Measurements from ENCODE around the gene NUSAP1. TPM values are rescaled to one million over a fixed set of nuclear protein-coding genes. Genes with fewer than 3 reads are reported as not detected.
"Not testable (repeated sequence)": the region's sequence is repeated elsewhere in the genome, so short reads cannot be mapped to it uniquely, and the experiment has no call there.

The NUSAP1 gene
- total RNA-seq, 1 donor from 2014 or later, result 92.3 TPM

- DNase-seq (ENCODE audit: low read depth, low spot score), result no peak
These were observed 413 bp downstream of the NUSAP1 start for GRCh38 chr15:41333026-41333562.

DNA sequence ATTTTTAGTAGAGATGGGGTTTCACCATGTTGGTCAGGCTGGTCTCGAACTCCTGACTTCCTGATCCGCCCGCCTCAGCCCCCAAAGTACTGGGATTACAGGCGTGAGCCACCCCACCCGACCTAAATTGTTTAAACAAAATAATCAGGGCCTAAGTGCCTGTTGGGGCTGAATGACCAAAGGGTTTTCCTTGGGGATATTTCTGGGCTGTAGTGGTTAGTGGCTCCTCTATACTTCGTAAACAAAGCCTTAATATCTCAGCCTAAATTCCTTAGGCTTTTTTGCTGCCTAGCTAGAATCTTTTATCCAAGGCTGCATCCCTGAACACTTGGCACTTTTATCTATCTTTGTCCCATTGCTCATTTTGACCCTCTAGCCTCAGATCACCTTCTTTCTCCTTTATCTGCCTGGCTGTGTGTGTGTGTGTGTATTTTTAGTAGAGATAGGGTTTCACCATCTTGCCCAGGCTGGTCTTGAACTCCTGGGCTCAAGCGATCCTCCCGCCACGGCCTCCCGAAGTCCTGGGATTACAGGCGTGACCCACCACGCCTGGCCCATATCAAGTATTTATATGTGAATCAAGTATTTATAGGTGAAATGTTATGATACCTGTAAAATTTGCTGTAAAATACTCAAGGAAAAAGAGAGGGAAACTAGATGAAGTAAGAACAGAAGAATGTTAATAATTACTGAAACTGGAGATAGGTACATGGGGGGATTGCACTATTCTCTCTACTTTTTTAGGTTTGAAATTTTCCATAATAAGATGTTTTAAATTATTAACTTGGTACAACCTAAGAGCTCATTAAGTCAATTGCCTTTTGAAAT is 1.8 kb downstream of the NUSAP1 start:
- DNase-seq (ENCODE audit: low read depth, low spot score), result no peak

GRCh38 chr15:41336549-41336948 is 3.9 kb downstream of the NUSAP1 start:
- DNase-seq (ENCODE audit: low read depth, low spot score), result no peak

- no peak for DNase-seq (ENCODE audit: low read depth, low spot score)
These were observed 4.4 kb downstream of the NUSAP1 start for GRCh38 chr15:41337047-41337446.

- DNase-seq (ENCODE audit: low read depth, low spot score), result no peak
These were observed 5.2 kb downstream of the NUSAP1 start for GRCh38 chr15:41337631-41338522.

DNA sequence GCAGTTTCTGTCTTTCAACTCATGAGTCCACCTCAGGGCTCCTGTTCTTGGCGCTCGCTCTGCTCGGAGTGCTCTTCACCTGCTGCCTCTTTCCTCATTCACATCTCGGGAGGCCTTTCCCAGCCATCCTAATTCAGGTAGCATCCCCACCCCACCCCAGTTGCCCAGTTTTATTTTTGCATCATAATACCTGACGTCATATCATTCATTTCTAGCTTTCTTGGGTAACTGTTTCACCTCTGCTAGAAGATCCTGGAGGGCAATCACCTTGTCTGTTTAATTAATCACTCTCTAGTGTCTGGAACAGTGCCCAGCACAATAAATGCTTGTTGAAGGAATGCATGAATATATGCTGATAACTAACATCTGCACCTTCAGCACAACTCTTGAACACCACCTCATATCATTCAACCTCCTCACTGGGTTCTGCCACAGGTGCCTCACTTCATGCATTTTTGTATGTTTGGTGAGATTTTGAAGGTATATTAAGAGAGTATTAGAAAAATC is 7.6 kb downstream of the NUSAP1 start:
- DNase-seq (ENCODE audit: low read depth, low spot score), result no peak

DNA sequence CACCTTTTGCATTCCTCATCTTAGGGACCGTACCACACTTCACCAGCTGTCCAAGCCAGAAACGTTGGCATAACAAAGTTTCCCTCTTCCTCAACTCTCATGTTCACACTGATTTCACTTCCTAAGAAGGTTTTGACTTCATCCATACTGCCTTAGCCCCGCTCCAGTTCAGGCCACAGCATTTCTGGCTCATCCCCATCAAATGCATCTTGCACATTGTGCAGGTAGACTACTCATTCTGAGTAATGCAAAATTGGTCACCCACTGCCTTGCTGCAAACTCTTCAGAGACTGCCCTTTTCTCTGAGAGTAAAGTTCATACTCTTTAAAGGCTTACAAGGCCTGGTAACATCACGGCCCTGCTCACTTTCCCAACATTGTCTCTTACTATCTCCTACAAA is 8.8 kb downstream of the NUSAP1 start:
- no peak for DNase-seq (ENCODE audit: low read depth, low spot score)

GRCh38 chr15:41347236-41347635 is 14.6 kb downstream of the NUSAP1 start:
- no peak for DNase-seq (ENCODE audit: low read depth, low spot score)

DNA sequence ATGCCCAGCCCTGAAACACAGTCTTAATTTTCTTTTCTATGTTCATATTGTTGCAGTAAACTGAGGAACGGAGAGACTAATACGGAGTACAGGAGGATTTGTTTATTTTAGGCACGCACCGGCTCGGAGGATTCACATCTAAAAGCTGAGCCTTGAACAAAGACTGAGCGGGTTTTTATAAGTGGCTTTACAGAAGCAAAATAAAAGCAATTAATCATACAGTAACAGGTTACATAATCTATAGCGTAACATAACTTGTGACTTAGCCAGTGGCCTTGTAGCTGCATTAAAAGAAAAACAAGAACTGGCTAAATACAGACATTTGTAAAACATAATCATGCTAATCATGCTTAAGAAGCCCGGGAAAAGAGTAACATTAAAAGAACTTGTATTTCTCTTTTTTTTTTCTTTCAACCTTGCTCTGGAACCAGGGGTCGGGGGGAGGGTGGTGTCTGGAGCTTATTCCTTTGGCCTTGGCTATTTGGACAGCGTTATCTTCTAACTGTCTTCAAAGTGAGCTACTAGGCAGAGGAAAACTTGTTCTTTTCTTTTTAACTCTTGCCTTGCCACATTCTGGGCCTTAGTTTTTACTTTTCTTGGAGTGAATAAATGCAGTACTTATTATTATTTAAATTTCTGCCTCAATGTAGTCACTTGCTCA is 17.5 kb downstream of the NUSAP1 start:
- DNase-seq (ENCODE audit: low read depth, low spot score), result no peak

DNA sequence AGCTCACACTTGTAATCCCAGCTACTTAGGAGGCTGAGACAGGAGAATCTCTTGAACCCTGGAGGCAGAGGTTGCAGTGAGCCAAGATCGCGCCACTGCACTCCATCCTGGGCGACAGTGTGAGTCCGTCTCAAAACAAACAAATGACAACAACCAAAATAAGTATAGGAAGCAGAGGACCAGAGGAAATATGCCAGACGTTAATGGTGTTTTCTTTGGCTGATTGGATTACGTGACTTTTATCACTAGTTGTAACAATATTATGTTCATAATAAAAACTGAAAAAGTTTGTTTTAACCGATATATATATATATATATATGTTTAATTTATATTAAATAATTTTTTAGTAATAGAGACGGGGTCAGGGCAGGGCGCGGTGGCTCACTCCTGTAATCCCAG is 21.7 kb downstream of the NUSAP1 start:
- no peak for DNase-seq (ENCODE audit: low read depth, low spot score)

- no peak for DNase-seq (ENCODE audit: low read depth, low spot score)
These were observed 34.7 kb downstream of the NUSAP1 start for GRCh38 chr15:41367418-41367817.

DNA sequence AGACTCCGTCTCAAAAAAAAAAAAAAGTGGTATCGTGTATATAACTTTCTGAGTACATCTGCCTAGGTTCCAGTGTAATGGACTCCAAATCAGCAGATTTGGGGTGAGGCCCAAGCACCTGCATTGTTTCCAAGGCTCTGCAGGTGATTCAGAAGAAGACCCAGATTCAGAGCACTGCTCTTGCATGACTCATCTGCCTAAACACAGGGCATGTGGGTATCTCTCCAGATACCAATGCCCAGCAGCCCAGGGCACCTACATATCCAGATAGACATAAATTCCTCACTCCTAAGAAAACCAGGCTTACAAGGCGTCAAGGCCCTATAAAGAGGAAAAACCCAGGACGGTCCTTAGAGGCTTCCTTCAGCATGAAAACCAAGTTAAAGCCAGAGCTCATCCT is 45.3 kb downstream of the NUSAP1 start:
- no peak for DNase-seq (ENCODE audit: low read depth, low spot score)

DNA sequence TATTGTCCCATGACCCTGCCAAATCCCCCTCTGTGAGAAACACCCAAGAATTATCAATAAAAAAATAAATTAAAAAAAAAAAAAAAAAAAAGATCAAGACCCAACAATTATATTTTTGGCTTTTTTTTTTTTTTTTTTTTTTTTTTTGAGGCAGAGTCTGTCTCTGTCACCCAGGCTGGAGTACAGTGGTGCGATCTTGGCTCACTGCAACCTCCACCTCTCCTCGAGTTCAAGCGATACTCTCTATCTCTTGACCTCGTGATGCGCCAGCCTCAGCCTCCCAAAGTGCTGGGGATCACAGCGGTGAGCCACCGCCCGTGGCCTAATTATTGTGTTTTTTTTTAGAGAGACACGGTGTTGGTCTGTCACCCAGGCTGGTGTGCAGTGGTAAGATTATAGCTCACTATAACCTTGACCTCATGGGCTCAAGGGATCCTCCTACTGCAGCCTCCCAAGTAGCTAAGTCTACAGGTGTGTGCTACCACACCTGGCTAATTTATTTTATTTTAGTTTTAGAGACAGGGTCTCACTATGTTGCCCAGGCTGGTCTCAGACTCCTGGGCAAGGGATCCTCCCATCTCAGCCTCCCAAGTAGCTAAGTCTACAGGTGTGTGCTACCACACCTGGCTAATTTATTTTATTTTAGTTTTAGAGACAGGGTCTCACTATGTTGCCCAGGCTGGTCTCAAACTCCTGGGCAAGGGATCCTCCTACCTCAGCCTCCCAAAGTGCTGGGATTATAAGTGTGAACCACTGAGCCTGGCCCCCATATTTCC is 51.5 kb downstream of the NUSAP1 start:
- not testable (repeated sequence) for DNase-seq (ENCODE audit: low read depth, low spot score)

- DNase-seq (ENCODE audit: low read depth, low spot score), result no peak
These were observed 55.0 kb downstream of the NUSAP1 start for GRCh38 chr15:41387646-41388045.

DNA sequence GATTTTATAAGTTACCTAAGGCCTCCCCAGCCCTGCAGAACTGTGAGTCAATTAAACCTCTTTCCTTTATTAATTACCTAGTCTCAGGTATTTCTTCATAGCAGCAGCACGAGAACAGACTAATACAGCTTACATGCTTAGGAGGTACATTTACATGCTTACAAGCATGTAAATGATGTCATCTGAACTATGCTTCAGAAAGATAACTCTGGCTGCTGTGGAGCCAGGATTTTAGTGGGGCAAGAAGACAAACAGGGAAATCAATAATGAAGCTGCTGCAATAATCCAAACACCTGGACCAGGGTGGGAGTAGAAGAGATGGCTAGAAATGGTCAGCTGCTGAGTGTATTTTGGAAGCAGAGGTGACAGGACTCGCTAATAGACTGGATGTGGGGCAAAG is 60.0 kb downstream of the NUSAP1 start:
- no peak for DNase-seq (ENCODE audit: low read depth, low spot score)

DNA sequence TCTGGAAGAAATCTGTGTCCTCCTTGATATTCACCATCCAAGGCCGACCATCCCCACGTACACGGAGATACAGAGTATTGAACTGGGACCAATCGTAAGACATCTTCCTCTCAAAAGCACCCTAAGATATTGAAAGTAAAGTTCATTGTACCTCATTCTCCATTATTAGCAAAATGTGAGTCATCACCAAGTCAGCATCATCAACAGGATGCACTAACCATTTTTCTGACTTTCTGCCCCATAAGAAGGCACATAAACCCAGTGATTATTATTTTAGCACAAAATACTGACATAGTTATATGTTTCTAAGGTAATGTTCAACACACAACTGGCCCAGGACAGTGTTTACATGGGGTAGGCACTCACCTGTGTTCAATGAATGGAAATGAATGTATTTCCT is 62.2 kb downstream of the NUSAP1 start:
- DNase-seq (ENCODE audit: low read depth, low spot score), result no peak

- no peak for DNase-seq (ENCODE audit: low read depth, low spot score)
These were observed 63.4 kb downstream of the NUSAP1 start for GRCh38 chr15:41396111-41396510.

DNA sequence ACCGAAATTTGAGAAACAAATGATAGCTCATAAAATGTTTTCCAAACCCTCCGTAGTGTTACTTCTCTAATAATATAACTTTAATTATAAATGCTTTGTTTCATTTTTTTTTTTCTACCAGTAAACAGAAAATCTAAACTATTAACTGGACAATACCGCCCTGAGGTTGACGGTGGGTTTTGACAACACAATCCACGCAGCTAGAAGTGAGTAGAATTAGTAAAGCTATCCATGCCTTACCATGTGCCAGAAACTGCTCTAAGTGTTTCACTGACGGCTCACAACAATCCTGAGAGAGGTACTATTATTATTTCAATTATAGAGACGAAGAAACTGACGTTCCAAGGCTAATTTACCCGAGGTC is 69.2 kb downstream of the NUSAP1 start:
- no peak for DNase-seq (ENCODE audit: low read depth, low spot score)

DNA sequence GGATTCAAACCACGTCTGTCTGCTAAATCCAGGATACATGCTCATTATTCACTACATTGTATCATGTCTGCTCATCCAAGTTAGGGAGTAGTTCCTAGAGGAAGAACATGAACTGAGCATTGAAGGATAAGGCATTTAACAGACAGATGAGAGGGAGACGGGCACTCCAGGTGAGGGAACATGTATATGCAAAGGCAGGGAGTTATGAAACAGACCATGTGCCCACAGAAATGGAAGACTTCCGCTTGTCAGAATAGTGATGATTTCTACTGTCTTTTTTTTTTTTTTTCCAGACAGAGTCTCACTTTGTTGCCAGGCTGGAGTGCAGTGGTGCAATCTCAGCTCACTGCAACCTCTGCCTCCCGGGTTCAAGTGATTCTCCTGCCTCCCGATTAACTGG is 74.7 kb downstream of the NUSAP1 start:
- DNase-seq (ENCODE audit: low read depth, low spot score), result no peak

GRCh38 chr15:41408234-41408641 is 75.6 kb downstream of the NUSAP1 start:
- DNase-seq (ENCODE audit: low read depth, low spot score), result no peak

DNA sequence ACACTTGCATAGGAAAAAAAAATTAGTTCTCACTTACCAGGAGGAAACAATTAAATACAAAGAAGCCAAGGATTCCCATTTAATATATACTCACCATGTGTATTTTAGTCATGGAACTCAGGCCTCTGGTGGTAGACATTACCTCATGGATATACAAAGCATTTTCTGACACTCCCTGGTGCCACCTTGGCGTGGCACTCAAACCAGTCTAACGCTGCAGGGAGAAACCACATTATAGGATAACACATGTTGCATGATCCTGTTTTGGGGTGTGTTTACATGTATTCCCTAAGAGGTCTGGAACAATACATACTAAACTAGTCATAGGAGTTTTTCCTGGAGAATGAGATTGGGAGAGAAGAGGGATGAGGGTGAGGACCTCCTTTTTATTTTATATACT is 78.3 kb downstream of the NUSAP1 start:
- no peak for DNase-seq (ENCODE audit: low read depth, low spot score)

Measured in pulmonary artery endothelial cell (primary cell).